Measurements from ENCODE around the gene EFNB2.

GRCh38 chr13:106455777-106456176, 79.7 kb downstream of the EFNB2 start:
- TF ChIP-seq CTCF (IDR thresholded peaks at IDR 0.05): no peak
- TF ChIP-seq POLR2A (IDR thresholded peaks at IDR 0.05): no peak
